Measurements from ENCODE around the gene ZNF385B. TPM values are rescaled to one million over a fixed set of nuclear protein-coding genes. Genes with fewer than 3 reads are reported as not detected.

Gene ZNF385B
- total and polyA plus RNA-seq, 4 experiments from 2014 or later, result not detected

DNA sequence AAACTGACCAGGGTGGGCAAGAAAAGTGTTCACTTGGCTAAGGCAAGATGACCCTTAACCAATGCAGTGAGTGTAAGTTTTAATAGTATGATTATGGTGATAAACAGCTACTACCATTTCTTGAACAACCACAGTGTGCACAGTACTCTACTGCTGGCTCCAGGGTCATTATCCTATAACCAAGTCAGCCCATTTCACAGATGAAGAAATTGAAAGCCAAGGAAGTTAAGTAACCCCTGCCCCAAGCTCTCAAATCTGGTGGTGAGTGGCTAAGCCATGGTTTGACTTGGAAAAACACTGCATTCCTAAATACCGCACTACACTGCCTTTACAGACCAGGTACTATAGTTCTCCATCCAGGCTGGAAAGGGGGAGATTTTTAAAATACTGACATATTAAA lies 5.7 kb downstream of the ZNF385B start:
- H3K4me1 Mint-ChIP-seq, result peaks cover 4 to 8% (median 7%) of the 10 kb centered on the region in 4 donors
- Histone ChIP-seq H3K4me3 (ENCODE audit: low read length in 2 of 2) (no peak overlapping the region), H3K27me3 (ENCODE audit: insufficient read depth, low read length) (peaks cover 13% of the 10 kb centered on the region), H3K36me3 (ENCODE audit: insufficient read depth, low read length) (no peaks in the 10 kb centered on the region), H3K9me3 (ENCODE audit: control insufficient read depth in 1 of 2, low read length in 2 of 2) (no peaks in the 10 kb centered on the region), H3K27ac (ENCODE audit: low read depth, low read length) (no peak overlapping the region), H3K4me1 (ENCODE audit: insufficient read depth, low read length) (no peaks in the 10 kb centered on the region)
- ChIA-PET POLR2A (ENCODE audit: partially characterized antibody) (no interaction called here), CTCF (ENCODE audit: partially characterized antibody) (no interaction called here)
- peaks cover 0 to 2% (median 0%) of the 10 kb centered on the region in 8 donors for H3K9me3 Mint-ChIP-seq
- H3K27ac Mint-ChIP-seq, result no peak overlapping the region
- H3K36me3 Mint-ChIP-seq, result no peaks in the 10 kb centered on the region
- intact Hi-C loops (cut with micrococcal nuclease), result no loop called here
- no peak overlapping the region for H3K4me3 Mint-ChIP-seq
- H3K27me3 Mint-ChIP-seq, result peaks cover 13 to 17% of the 10 kb centered on the region in 2 donors
- DNase-seq, result no peak

- Histone ChIP-seq H3K4me3 (ENCODE audit: low read length in 2 of 2) (no peak overlapping the region), H3K27ac (ENCODE audit: low read depth, low read length) (no peak overlapping the region), H3K4me1 (ENCODE audit: insufficient read depth, low read length) (no peaks in the 10 kb centered on the region), H3K36me3 (ENCODE audit: insufficient read depth, low read length) (no peaks in the 10 kb centered on the region), H3K9me3 (ENCODE audit: control insufficient read depth in 1 of 2, low read length in 2 of 2) (no peaks in the 10 kb centered on the region), H3K27me3 (ENCODE audit: insufficient read depth, low read length) (peaks cover 6% of the 10 kb centered on the region)
- DNase-seq, result no peak
- Mint-ChIP-seq H3K27ac (no peak overlapping the region), H3K4me1 (peaks cover under 1 to 1% (median 1%) of the 10 kb centered on the region in 4 donors), H3K36me3 (no peaks in the 10 kb centered on the region), H3K4me3 (no peak overlapping the region), H3K9me3 (peaks cover 0 to under 1% (median 0%) of the 10 kb centered on the region in 8 donors), H3K27me3 (peaks cover 7 to 10% of the 10 kb centered on the region in 2 donors)
- ChIA-PET CTCF (ENCODE audit: partially characterized antibody) (no interaction called here), POLR2A (ENCODE audit: partially characterized antibody) (no interaction called here)
- intact Hi-C loops (cut with micrococcal nuclease), result no loop called here
These were observed 6.5 kb downstream of the ZNF385B start for GRCh38 chr2:179854891-179855290.

GRCh38 chr2:179853108-179853507 lies 8.3 kb downstream of the ZNF385B start:
- Histone ChIP-seq H3K4me3 (ENCODE audit: low read length in 2 of 2) (no peak overlapping the region), H3K4me1 (ENCODE audit: insufficient read depth, low read length) (no peaks in the 10 kb centered on the region), H3K27ac (ENCODE audit: low read depth, low read length) (no peak overlapping the region), H3K36me3 (ENCODE audit: insufficient read depth, low read length) (no peaks in the 10 kb centered on the region), H3K27me3 (ENCODE audit: insufficient read depth, low read length) (no peaks in the 10 kb centered on the region), H3K9me3 (ENCODE audit: control insufficient read depth in 1 of 2, low read length in 2 of 2) (no peaks in the 10 kb centered on the region)
- CTCF ChIA-PET (ENCODE audit: partially characterized antibody), result no interaction called here
- no peaks in the 10 kb centered on the region for H3K36me3 Mint-ChIP-seq
- H3K27me3 Mint-ChIP-seq, result peaks cover 1 to 4% of the 10 kb centered on the region in 2 donors
- H3K4me1 Mint-ChIP-seq, result no peaks in the 10 kb centered on the region
- peaks cover 0 to 1% (median 0%) of the 10 kb centered on the region in 8 donors for H3K9me3 Mint-ChIP-seq
- no peak for DNase-seq
- H3K4me3 Mint-ChIP-seq, result no peak overlapping the region
- intact Hi-C loops (cut with micrococcal nuclease), result no loop called here
- POLR2A ChIA-PET (ENCODE audit: partially characterized antibody), result no interaction called here
- H3K27ac Mint-ChIP-seq, result no peak overlapping the region

DNA sequence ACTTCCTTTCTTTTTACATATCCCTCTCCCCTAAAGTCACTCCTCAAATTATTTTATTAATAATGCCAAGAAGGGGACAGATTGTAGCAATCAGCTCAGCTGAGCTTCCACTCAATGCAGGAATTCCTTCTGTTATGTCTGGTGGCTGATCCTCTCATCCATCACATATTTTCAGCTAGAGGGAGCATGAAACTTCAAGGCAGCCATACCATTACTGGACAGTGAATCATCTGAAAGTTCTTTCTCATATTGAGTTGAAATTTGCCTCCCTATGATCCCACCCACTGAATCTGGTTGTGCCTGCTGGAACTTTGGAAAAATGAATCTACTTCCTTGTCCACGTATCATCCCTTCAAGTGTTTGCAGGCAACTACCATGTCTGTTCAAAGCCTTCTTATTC lies 11.2 kb downstream of the ZNF385B start:
- POLR2A ChIA-PET (ENCODE audit: partially characterized antibody), result no interaction called here
- H3K27ac Mint-ChIP-seq, result no peak overlapping the region

DNA sequence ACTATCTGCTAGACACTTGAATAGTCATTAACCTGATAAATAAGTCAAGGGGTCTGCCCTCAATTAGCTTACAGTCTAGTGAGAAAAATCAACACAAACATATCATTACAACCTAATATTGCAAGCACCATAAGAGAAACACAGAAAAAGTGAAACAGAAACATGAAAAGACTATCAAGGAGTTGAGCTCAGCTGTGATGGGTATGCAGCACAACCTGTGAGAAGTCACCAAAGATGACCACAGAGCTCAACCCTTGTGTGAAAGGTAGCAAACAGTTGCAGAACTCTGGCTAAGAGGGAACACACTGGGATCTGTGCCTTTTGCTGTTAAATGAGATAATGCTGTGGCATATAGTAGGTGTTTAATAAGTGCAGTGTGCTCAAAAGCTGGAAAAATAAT lies 11.7 kb downstream of the ZNF385B start:
- peaks cover 0 to 3% of the 10 kb centered on the region in 2 donors for H3K27me3 Mint-ChIP-seq
- intact Hi-C loops (cut with micrococcal nuclease), result no loop called here
- no peaks in the 10 kb centered on the region for H3K4me1 Mint-ChIP-seq
- H3K36me3 ChIP-seq (ENCODE audit: insufficient read depth, low read length), result no peaks in the 10 kb centered on the region
- peaks cover 5% of the 10 kb centered on the region for H3K27me3 ChIP-seq (ENCODE audit: insufficient read depth, low read length)
- H3K4me3 ChIP-seq (ENCODE audit: low read length in 2 of 2), result no peak overlapping the region
- no peaks in the 10 kb centered on the region for H3K9me3 ChIP-seq (ENCODE audit: control insufficient read depth in 1 of 2, low read length in 2 of 2)
- H3K9me3 Mint-ChIP-seq, result peaks cover 0 to 3% (median 0%) of the 10 kb centered on the region in 8 donors
- CTCF ChIA-PET (ENCODE audit: partially characterized antibody), result no interaction called here
- no peak for DNase-seq
- no peaks in the 10 kb centered on the region for H3K4me1 ChIP-seq (ENCODE audit: insufficient read depth, low read length)
- no peak overlapping the region for H3K4me3 Mint-ChIP-seq
- H3K36me3 Mint-ChIP-seq, result no peaks in the 10 kb centered on the region
- POLR2A ChIA-PET (ENCODE audit: partially characterized antibody), result no interaction called here
- no peak overlapping the region for H3K27ac ChIP-seq (ENCODE audit: low read depth, low read length)
- no peak overlapping the region for H3K27ac Mint-ChIP-seq

More for the DNA sequence above, 11.2 kb downstream of the ZNF385B start:
- no peaks in the 10 kb centered on the region for H3K27me3 ChIP-seq (ENCODE audit: insufficient read depth, low read length)
- H3K27ac ChIP-seq (ENCODE audit: low read depth, low read length), result no peak overlapping the region
- H3K27me3 Mint-ChIP-seq, result peaks cover 0 to 3% of the 10 kb centered on the region in 2 donors
- H3K4me3 ChIP-seq (ENCODE audit: low read length in 2 of 2), result no peak overlapping the region
- DNase-seq, result no peak
- no peaks in the 10 kb centered on the region for H3K36me3 ChIP-seq (ENCODE audit: insufficient read depth, low read length)
- intact Hi-C loops (cut with micrococcal nuclease), result no loop called here
- peaks cover 0 to 3% (median 0%) of the 10 kb centered on the region in 8 donors for H3K9me3 Mint-ChIP-seq
- H3K4me1 Mint-ChIP-seq, result no peaks in the 10 kb centered on the region
- CTCF ChIA-PET (ENCODE audit: partially characterized antibody), result no interaction called here
- H3K4me1 ChIP-seq (ENCODE audit: insufficient read depth, low read length), result no peaks in the 10 kb centered on the region
- no peaks in the 10 kb centered on the region for H3K36me3 Mint-ChIP-seq
- H3K4me3 Mint-ChIP-seq, result no peak overlapping the region
- no peaks in the 10 kb centered on the region for H3K9me3 ChIP-seq (ENCODE audit: control insufficient read depth in 1 of 2, low read length in 2 of 2)

DNA sequence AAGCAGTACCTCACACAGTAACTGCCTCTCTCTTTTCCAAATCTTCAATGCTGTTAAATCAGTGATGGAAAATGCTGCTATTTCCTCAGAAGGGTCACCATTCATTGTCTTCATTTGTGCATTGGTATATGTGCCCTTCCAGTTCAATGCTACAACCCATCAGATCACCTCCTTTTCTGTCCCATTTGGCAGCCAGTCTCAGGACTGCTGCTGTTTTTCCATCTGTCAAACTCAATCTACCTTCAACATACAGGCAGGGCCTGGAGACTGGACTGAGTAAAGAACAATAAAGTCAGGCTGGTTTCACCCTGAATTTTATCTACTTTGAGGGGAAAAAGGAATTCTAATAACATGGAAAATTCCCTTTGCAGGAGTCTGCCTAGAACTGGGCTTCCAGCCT lies 17.9 kb downstream of the ZNF385B start:
- intact Hi-C loops (cut with micrococcal nuclease), result no loop called here
- peaks cover 7% of the 10 kb centered on the region for H3K27me3 ChIP-seq (ENCODE audit: insufficient read depth, low read length)
- no peaks in the 10 kb centered on the region for H3K4me1 ChIP-seq (ENCODE audit: insufficient read depth, low read length)
- DNase-seq, result no peak
- no peak overlapping the region for H3K27ac ChIP-seq (ENCODE audit: low read depth, low read length)
- CTCF ChIA-PET (ENCODE audit: partially characterized antibody), result no interaction called here
- Mint-ChIP-seq H3K27ac (no peak overlapping the region), H3K27me3 (peaks cover 0 to 7% of the 10 kb centered on the region in 2 donors), H3K9me3 (peaks cover 0 to 3% (median 0%) of the 10 kb centered on the region in 8 donors), H3K36me3 (no peaks in the 10 kb centered on the region), H3K4me3 (no peak overlapping the region), H3K4me1 (no peaks in the 10 kb centered on the region)
- no peaks in the 10 kb centered on the region for H3K36me3 ChIP-seq (ENCODE audit: insufficient read depth, low read length)
- H3K4me3 ChIP-seq (ENCODE audit: low read length in 2 of 2), result no peak overlapping the region
- no peaks in the 10 kb centered on the region for H3K9me3 ChIP-seq (ENCODE audit: control insufficient read depth in 1 of 2, low read length in 2 of 2)
- POLR2A ChIA-PET (ENCODE audit: partially characterized antibody), result no interaction called here

- POLR2A ChIA-PET (ENCODE audit: partially characterized antibody), result no interaction called here
- intact Hi-C loops (cut with micrococcal nuclease), result no loop called here
These were observed 18.8 kb downstream of the ZNF385B start for GRCh38 chr2:179842498-179843153.

More at GRCh38 chr2:179842498-179843153, 18.8 kb downstream of the ZNF385B start:
- Histone ChIP-seq H3K27ac (ENCODE audit: low read depth, low read length) (no peak overlapping the region), H3K27me3 (ENCODE audit: insufficient read depth, low read length) (peaks cover 7% of the 10 kb centered on the region), H3K4me3 (ENCODE audit: low read length in 2 of 2) (no peak overlapping the region), H3K36me3 (ENCODE audit: insufficient read depth, low read length) (no peaks in the 10 kb centered on the region), H3K4me1 (ENCODE audit: insufficient read depth, low read length) (no peaks in the 10 kb centered on the region), H3K9me3 (ENCODE audit: control insufficient read depth in 1 of 2, low read length in 2 of 2) (no peaks in the 10 kb centered on the region)
- no peak overlapping the region for H3K27ac Mint-ChIP-seq
- no peak for DNase-seq
- H3K4me1 Mint-ChIP-seq, result no peaks in the 10 kb centered on the region
- peaks cover 0 to 3% (median 0%) of the 10 kb centered on the region in 8 donors for H3K9me3 Mint-ChIP-seq
- CTCF ChIA-PET (ENCODE audit: partially characterized antibody), result no interaction called here
- no peaks in the 10 kb centered on the region for H3K36me3 Mint-ChIP-seq
- H3K27me3 Mint-ChIP-seq, result peaks cover 0 to 7% of the 10 kb centered on the region in 2 donors
- H3K4me3 Mint-ChIP-seq, result no peak overlapping the region

Data from CD4-positive, alpha-beta memory T cell (primary cell).